HG03457 (cell line): ENCODE results near the gene HEBP1.

Experiments used
- ATAC-seq: cut with Tn5 transposase; IDR thresholded peaks from one replicate; pipeline ENCODE4 v1.9.1; 2021; ENCODE audit warnings: moderate number of reproducible peaks; ENCODE audit not compliant: unreplicated experiment

The HEBP1 gene

GRCh38 chr12:12992418-12993130 lies 7.5 kb downstream of the HEBP1 start:
- no peak for ATAC-seq

GRCh38 chr12:12990700-12991468 lies 9.2 kb downstream of the HEBP1 start:
- ATAC-seq, result no peak

GRCh38 chr12:12987421-12987820 lies 12.6 kb downstream of the HEBP1 start:
- ATAC-seq, result no peak

- ATAC-seq, result no peak
Observed at GRCh38 chr12:12986775-12987331, 13.2 kb downstream of the HEBP1 start.

GRCh38 chr12:12985817-12986408 lies 14.2 kb downstream of the HEBP1 start:
- no peak for ATAC-seq

GRCh38 chr12:12984149-12984548 lies 15.9 kb downstream of the HEBP1 start:
- ATAC-seq, result no peak

- no peak for ATAC-seq
Observed at GRCh38 chr12:12983420-12984035, 16.5 kb downstream of the HEBP1 start.

GRCh38 chr12:12982331-12982730 lies 17.7 kb downstream of the HEBP1 start:
- no peak for ATAC-seq

GRCh38 chr12:12979731-12980259 lies 20.3 kb downstream of the HEBP1 start:
- ATAC-seq, result no peak

- ATAC-seq, result no peak
Observed at GRCh38 chr12:12979126-12979525, 20.9 kb downstream of the HEBP1 start.

GRCh38 chr12:12977231-12977630 lies 22.8 kb downstream of the HEBP1 start:
- no peak for ATAC-seq

- no peak for ATAC-seq
Observed at GRCh38 chr12:12976366-12976765, 23.7 kb downstream of the HEBP1 start.

GRCh38 chr12:12975322-12976077 lies 24.6 kb downstream of the HEBP1 start:
- no peak for ATAC-seq

- ATAC-seq, result no peak
Observed at GRCh38 chr12:12974211-12974610, 25.9 kb downstream of the HEBP1 start.

- ATAC-seq, result no peak
Observed at GRCh38 chr12:12973019-12973418, 27.0 kb downstream of the HEBP1 start.

GRCh38 chr12:12965836-12966235 lies 34.2 kb downstream of the HEBP1 start:
- no peak for ATAC-seq

GRCh38 chr12:12964255-12964654 lies 35.8 kb downstream of the HEBP1 start:
- ATAC-seq, result no peak

- ATAC-seq, result no peak
Observed at GRCh38 chr12:12960639-12961209, 39.3 kb downstream of the HEBP1 start.

- ATAC-seq, result no peak
Observed at GRCh38 chr12:12958886-12959285, 41.2 kb downstream of the HEBP1 start.
